KMS-11 (cell line): ENCODE data around the gene INPP5K.

Experiments
- H2AFZ ChIP-seq: fragments of 200-600 bp; sonication (generic); 2 replicates; pipeline ENCODE4 v1.6.1; 2016; ENCODE audit warnings: antibody characterized with exemption, mixed run types, low read depth
- H3K27ac ChIP-seq: fragments of 200-600 bp; sonication (generic); 2 replicates; pipeline ENCODE4 v1.6.1; 2016; ENCODE audit warnings: mild to moderate bottlenecking, mixed run types
- H3K27me3 ChIP-seq: fragments of 200-600 bp; sonication (generic); 2 replicates; pipeline ENCODE4 v1.6.1; 2017; ENCODE audit warnings: mild to moderate bottlenecking, low read depth, mixed run types, moderate library complexity; ENCODE audit not compliant: insufficient read depth
- H3K36me3 ChIP-seq: fragments of 200-600 bp; sonication (generic); 2 replicates; pipeline ENCODE4 v1.6.1; 2017; ENCODE audit warnings: mild to moderate bottlenecking, mixed run types; ENCODE audit not compliant: insufficient read depth
- H3K4me1 ChIP-seq: fragments of 200-600 bp; sonication (generic); 2 replicates; pipeline ENCODE4 v1.6.1; 2016; ENCODE audit warnings: mild to moderate bottlenecking, low read depth, mixed run types; ENCODE audit not compliant: poor library complexity, severe bottlenecking
- H3K4me2 ChIP-seq: fragments of 200-600 bp; sonication (generic); 2 replicates; pipeline ENCODE4 v1.7.0; 2016; ENCODE audit warnings: mild to moderate bottlenecking, mixed run types
- H3K4me3 ChIP-seq: fragments of 200-600 bp; sonication (generic); IDR thresholded peaks from 2 replicates; pipeline ENCODE4 v1.6.1; 2017; ENCODE audit warnings: low read depth, low read length, mixed read lengths; ENCODE audit not compliant: insufficient read depth
- H3K79me2 ChIP-seq: fragments of 200-600 bp; sonication (generic); 2 replicates; pipeline ENCODE4 v1.6.1; 2016; ENCODE audit warnings: low read depth, mixed run types; ENCODE audit not compliant: insufficient read depth
- H3K9ac ChIP-seq: fragments of 200-600 bp; sonication (generic); 2 replicates; pipeline ENCODE4 v1.6.1; 2016; ENCODE audit warnings: mild to moderate bottlenecking, mixed run types
- H4K20me1 ChIP-seq: fragments of 200-600 bp; sonication (generic); 2 replicates; pipeline ENCODE4 v1.6.1; 2016; ENCODE audit warnings: mild to moderate bottlenecking, mixed run types; ENCODE audit not compliant: insufficient read depth
- TF ChIP-seq, protein P1 (sequence below): fragments of 200-600 bp; sonication (generic); conservative IDR thresholded peaks from 2 replicates; pipeline ENCODE4 v1.6.1; 2017; ENCODE audit warnings: low read depth, mild to moderate bottlenecking, antibody characterized with exemption, low read length, moderate library complexity, mixed read lengths

The INPP5K gene

DNA sequence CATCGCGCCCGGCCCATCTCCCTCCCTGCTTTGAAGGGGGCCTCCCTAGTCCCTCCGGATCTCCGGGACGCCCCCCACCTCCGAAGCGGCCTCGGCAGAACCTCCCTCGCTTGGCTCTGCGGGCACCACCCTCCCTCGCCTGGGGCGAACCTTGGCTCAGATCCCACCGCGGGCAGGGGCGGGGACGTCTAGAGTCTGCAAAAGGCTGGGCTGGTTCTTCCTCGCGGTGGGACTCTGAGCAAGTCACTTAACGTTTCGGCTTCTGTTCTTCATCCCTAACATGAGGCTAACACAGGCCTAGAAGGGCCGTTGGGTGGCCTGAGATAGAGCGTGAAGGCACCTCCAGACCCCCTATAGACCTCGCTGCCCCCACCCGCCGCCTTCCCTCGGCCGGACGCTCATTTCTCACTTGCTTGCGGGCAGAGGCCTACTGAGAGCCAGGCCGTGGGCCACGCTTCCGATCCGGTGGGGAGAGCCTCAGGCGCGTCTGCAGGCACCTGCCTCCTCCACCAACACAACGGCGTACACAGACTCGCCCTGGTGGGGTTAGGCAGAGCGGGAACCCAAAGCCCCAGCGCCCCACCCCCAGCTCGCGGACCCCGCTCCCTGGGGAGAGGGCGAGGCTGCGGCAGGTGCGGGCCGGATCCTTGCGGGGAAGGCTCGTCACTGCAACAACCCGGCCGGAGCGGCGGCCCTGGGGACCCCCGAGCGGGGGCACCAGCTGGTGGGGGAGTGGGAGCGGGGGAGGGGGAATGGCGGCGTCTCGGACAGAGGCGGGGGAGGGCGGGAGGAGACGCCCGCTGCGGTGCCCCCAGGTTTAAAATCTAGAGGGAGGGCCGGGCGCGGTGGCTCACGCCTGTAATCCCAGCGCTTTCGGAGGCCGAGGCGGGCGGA is 29.4 kb downstream of the INPP5K start:
- Histone ChIP-seq H3K79me2 (no peaks in the 10 kb centered on the region), H3K36me3 (no peaks in the 10 kb centered on the region), H2AFZ (peak overlapping the region; percentile 41), H3K4me2 (peak overlapping the region; percentile 74), H3K9ac (peak overlapping the region; percentile 56), H3K4me3 (no peak overlapping the region), H3K4me1 (peaks cover 26% of the 10 kb centered on the region), H3K27ac (peak overlapping the region; percentile 89), H4K20me1 (no peaks in the 10 kb centered on the region), H3K27me3 (no peaks in the 10 kb centered on the region)
- TF ChIP-seq, protein P1, sequence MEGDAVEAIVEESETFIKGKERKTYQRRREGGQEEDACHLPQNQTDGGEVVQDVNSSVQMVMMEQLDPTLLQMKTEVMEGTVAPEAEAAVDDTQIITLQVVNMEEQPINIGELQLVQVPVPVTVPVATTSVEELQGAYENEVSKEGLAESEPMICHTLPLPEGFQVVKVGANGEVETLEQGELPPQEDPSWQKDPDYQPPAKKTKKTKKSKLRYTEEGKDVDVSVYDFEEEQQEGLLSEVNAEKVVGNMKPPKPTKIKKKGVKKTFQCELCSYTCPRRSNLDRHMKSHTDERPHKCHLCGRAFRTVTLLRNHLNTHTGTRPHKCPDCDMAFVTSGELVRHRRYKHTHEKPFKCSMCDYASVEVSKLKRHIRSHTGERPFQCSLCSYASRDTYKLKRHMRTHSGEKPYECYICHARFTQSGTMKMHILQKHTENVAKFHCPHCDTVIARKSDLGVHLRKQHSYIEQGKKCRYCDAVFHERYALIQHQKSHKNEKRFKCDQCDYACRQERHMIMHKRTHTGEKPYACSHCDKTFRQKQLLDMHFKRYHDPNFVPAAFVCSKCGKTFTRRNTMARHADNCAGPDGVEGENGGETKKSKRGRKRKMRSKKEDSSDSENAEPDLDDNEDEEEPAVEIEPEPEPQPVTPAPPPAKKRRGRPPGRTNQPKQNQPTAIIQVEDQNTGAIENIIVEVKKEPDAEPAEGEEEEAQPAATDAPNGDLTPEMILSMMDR: no peak

DNA sequence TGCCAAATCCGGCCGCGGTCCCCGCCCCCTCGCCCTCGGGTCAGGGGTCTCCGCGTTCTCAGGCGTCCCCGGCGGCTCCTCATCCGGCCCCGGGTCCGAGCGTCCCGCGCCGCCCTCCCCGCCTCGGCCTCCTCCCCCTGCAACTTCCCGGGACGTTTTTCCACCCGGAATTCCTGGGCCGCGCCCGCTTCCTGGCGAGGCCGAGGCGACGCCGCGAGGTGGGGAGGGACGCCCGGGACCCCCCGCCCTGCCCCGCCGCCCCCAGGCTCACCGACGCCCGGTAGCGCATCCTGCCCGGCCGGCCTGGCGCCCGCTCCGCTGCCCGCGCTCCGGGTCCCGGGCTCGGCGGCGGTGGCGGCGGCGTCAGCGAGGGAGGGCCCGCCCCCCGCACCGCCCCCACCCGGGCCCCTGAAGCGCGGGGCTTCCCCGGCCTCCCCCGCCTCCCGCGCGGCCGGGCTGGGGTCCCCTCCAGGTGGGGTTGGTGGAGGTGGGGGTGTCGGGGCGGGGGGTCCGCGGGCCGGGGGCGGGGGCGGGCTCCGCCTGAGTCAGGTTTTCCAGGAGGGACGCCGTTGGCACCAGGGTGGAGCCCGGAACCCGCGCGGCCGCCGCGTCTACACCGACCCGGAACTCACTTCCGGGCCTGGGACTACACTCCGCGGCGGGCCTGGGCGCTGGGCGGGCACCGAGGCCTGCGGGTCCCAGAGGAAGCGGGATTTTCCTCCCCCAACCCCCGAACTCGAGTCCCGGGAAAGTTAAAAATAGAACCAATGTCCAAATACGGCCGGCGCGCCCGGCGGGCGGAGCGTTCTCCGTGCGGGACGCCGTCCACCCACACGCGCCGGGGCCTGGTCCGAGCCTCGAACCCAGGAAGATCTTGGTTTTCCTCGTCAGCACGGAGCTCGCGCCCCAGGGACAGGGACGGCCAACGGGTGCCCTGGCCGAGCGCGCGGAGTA is 30.7 kb downstream of the INPP5K start:
- Histone ChIP-seq H3K4me1 (peaks cover 26% of the 10 kb centered on the region), H3K27ac (peak overlapping the region; percentile 89), H3K79me2 (no peaks in the 10 kb centered on the region), H4K20me1 (no peaks in the 10 kb centered on the region), H3K4me2 (peak overlapping the region; percentile 74), H3K36me3 (no peaks in the 10 kb centered on the region), H2AFZ (peak overlapping the region; percentile 52), H3K27me3 (no peaks in the 10 kb centered on the region), H3K9ac (peak overlapping the region; percentile 55; the same call in 1 of the 2 replicates), H3K4me3 (no peak overlapping the region)
- TF ChIP-seq, protein P1: no peak

DNA sequence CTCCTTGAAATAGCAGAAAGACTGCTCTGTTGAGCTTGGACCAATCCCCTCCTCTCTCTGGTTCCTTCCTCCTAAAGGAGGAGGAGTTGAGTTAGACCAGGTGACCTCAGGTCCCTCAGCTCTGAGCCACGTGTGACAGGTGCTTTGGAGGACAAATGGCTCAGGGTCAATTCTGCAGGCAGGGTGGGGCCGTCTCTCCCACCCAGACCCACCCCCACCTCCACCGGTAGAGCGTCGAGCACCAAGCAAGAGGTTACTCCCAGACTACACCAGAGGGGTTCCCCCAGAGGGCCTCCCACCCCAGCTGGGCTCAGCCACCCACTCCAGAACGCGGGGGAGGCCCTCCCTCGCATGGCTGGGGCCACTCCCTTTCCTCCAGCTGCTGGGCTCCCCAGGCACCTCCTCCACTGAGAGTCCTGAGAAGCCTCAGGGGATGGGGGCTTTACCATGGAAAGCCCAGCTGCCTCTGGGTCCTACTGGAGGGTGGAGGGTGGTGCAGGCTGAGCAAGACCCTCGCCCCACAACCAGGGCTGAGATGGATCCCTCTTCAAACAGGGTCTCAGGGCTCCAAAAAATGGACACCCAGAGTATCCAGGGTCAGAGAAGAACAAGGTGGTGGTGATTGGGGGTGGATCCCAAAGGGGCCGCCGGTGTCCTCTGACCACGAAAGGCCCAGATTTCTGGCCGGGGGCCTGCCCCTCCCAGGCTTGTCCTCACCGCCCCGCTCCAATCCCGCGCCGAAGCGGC is 31.6 kb downstream of the INPP5K start:
- TF ChIP-seq, protein P1: no peak
- peak overlapping the region; percentile 34; the same call in 1 of the 2 replicates for H2AFZ ChIP-seq
- peaks cover 19% of the 10 kb centered on the region for H3K4me1 ChIP-seq
- peak overlapping the region; percentile 63 for H3K4me2 ChIP-seq
- H3K4me3 ChIP-seq: no peak overlapping the region
- no peaks in the 10 kb centered on the region for H3K36me3 ChIP-seq
- H4K20me1 ChIP-seq: no peaks in the 10 kb centered on the region
- no peaks in the 10 kb centered on the region for H3K79me2 ChIP-seq
- no peaks in the 10 kb centered on the region for H3K27me3 ChIP-seq
- H3K9ac ChIP-seq: peak overlapping the region; percentile 32; the same call in 1 of the 2 replicates
- H3K27ac ChIP-seq: peak overlapping the region; percentile 44

DNA sequence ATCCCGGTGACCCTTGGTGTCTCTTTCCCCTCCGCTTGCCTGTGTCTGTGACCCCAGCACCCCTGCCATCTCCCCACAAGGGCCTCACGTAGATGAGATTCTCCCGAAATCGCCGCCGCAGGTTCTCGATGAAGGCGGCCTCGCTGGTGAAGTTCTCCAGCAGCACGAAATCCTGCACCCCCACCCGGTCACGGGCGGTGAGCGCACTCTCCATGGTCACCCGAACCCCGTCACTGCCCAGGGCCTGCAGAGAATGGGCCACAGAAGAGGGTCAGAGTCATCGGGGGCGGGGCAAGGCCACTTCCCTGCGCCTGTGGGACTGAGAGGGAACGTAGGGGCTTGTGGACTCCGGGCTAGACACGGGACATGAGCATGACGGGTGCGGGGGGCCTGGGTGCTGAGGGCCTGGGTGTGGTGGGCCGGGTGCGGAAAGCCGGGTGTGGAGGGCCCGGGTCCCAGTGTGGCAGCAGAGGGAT is 32.3 kb downstream of the INPP5K start:
- no peak overlapping the region for H3K27ac ChIP-seq
- no peaks in the 10 kb centered on the region for H3K79me2 ChIP-seq
- H3K4me1 ChIP-seq: peaks cover 17% of the 10 kb centered on the region
- TF ChIP-seq, protein P1: no peak
- no peak overlapping the region for H2AFZ ChIP-seq
- H3K9ac ChIP-seq: no peak overlapping the region
- H3K27me3 ChIP-seq: no peaks in the 10 kb centered on the region
- no peak overlapping the region for H3K4me2 ChIP-seq
- H3K36me3 ChIP-seq: no peaks in the 10 kb centered on the region
- H3K4me3 ChIP-seq: no peak overlapping the region
- no peaks in the 10 kb centered on the region for H4K20me1 ChIP-seq
